GDM1 (cell line): ENCODE results near the gene PTPRN2.

Source experiments
- DNase-seq: peaks from one replicate; lab custom pipeline; 2025; lab: John Stamatoyannopoulos, UW

Gene PTPRN2

DNA sequence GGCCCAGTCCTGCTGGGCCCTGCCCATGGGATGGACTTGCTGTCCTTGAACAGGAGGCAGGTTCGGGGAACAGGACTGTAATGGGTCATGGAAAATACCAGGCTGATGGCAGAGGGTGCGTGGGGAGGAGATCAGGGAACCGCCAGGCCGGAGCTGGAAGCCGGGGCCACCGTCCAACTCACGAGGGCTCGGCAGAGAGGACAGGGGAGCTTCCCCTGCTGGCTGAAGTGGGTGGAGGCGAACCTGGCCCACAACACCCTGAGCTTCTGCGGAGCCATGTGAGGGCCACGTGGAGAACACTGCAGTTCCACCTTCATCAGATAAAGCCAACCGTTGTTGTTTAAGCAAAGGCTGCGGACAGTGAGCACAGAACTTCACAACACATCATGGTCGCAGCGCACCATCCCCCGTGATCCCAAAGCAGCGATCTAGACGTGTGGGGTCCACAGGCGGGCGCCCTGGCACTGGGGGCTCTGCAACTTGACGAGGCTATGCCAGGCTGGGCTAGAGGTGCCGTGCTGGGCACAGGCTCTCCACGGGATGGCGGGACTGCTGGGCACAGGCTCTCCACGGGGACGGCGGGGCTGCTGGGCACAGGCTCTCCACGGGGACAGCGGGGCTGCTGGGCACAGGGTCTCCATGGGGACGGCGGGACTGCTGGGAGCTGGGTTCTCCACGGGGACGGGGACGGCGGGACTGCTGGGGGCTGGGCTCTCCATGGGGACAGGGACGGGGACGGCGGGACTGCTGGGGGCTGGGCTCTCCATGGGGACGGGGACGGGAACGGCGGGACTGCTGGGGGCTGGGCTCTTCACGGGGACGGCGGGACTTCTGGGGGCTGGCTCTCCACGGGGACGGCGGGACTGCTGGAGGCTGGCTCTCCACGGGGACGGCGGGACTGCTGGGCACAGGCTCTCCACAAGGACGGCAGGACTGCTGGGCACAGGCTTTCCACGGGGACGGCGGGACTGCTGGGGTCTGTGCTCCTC, 777.5 kb downstream of the PTPRN2 start:
- DNase-seq: no peak

- no peak for DNase-seq
Observed at GRCh38 chr7:157809154-157809862, 778.3 kb downstream of the PTPRN2 start.

GRCh38 chr7:157808042-157808441, 779.6 kb downstream of the PTPRN2 start:
- DNase-seq: no peak

GRCh38 chr7:157807510-157807909, 780.1 kb downstream of the PTPRN2 start:
- DNase-seq: no peak

DNA sequence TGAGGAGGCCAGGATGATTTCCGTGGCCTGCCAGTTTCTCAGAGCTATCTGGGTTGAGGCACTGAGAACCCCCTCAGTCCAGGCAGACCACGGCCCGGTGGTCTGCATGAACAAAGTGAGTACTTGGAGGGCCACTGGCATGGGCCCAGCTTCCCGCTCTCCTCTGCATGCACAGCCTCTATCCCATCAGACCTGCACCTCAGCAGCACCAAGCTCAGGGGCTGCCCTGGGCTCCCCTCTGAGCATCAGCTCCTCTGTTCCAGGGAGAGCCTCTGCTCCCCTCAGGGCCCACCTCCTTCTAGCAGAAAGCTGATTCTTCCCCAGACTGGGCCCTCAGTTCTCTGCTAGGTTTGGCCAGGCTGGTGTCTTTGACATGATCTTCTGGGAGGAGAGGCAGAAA, 780.9 kb downstream of the PTPRN2 start:
- DNase-seq: no peak

DNA sequence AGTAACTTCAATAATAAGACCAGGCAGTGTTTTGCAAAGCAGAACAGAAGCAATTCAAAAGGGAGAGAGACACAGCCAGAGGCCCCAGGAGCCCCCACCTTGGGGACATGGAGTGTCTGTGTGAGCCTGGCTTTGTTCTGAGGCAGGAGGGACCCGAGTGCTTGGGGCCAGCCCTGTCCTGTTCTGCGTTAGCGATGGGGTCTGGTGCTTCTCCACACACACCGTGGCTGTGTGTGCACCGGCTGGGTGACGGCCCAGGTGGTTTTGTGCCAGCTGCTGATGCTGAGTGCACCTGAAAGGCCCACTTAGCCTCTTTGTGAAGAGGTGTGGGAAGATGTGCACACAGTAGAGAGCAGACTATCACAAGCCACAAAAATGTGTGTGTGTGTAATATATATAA, 781.9 kb downstream of the PTPRN2 start:
- no peak for DNase-seq

GRCh38 chr7:157803906-157804305, 783.7 kb downstream of the PTPRN2 start:
- no peak for DNase-seq

DNA sequence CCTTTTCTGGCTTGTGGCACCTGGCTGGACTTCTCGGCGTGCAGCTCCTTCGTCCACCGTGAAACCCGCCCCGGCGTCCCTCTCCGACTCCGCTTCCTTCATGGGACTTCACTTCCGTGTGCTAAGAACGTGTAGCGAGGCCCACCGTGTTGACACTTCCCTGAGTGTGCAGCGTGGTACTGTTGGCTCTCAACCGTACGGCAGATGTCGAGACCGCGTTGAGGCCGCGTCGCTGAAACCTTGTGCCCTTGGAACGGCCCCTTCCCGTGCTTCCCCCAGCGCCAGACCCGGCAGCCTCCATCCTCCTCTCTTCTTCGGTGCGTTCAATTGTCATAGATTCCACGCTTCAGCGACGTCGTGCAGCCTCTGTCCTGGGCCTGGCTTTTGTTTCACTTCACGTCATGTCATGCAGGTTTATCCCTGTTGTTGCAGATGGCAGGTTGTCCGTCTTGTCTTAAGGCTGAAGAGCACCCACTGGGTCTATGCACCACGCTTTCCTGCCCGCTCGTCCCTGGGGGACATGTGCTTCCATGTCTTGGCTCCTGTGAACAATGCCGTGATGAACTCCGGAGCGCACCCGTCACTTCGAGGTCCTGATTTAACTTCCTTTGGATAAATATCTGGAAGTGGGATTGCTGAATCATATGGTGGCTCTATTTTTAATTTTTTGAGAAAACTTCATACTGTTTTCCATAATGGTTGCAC, 785.5 kb downstream of the PTPRN2 start:
- DNase-seq: no peak

DNA sequence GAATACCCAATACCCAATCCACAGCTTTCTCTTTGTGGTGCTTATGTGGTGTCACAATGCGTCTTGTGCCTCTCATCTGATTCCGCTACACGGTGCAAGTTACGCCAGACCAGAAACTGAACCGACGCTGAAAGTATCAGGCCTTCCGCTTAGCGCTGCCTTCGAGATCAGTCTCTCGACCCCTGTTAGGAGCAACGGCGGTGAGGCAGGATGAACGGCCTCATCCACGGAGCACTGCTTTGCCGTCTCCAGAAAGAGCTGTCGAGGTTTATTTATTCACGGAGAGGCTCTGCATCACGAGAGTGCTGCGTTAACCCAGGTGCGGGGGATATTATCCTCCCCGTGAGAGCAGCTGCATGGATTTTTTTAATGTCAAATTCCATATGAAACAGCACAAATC, 786.5 kb downstream of the PTPRN2 start:
- no peak for DNase-seq

DNA sequence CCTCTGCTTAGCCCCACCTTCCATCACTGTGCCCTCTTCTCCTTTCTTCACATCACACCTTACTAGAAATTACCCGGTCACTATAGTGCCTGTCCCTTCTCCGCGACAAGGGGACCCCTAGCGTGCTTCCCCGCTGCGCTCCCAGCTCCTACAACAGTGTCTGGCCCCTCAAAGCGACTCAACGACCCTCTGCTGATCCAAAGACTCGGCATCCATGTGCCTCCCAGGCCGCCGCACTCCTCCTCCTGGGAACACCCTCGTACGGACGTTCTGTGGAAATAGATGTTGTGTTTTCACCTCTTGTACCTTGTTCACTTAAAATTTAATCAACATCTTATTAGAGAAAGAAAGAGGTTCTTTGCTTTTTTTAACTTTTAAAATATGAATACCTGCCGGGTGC, 787.3 kb downstream of the PTPRN2 start:
- no peak for DNase-seq

- DNase-seq: no peak
Observed at GRCh38 chr7:157799076-157799685, 788.4 kb downstream of the PTPRN2 start.

DNA sequence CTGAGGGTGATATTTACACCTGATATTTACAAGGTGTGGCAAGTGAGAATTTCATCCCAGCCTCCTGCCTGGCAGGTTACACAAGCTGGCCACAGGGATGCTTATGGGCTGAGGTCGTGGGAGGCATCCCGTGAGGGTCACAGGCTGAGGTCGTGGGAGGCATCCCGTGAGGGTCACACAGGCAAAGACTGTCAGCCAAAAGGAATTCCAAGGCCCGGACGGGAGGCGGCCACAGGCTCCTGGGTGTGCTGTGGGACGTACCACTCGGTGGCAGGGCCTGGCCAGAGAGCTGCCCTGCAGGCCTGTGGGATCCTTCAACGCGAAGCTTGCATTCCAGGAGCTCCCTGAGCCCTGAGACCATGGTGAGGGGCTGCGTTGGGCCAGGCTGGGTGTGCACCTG, 790.3 kb downstream of the PTPRN2 start:
- DNase-seq: no peak

DNA sequence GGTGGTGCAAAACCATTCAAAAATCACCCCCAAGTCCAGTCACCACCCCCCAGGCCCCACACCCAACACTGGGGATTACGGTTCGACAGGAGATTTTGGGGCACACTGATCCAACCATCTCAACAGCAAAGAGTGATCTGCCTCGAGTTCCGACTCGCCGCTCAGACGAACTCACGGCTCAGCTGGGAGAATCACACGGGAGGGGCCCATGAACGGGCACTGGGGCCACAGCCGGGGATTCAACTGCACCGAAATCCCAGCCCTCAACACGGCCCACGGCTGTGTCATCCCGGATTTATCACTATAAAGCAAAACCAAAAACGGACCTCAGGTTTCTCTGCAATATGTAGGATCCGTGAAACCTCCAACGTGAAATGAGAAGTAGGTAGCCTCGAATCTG, 790.8 kb downstream of the PTPRN2 start:
- no peak for DNase-seq

DNA sequence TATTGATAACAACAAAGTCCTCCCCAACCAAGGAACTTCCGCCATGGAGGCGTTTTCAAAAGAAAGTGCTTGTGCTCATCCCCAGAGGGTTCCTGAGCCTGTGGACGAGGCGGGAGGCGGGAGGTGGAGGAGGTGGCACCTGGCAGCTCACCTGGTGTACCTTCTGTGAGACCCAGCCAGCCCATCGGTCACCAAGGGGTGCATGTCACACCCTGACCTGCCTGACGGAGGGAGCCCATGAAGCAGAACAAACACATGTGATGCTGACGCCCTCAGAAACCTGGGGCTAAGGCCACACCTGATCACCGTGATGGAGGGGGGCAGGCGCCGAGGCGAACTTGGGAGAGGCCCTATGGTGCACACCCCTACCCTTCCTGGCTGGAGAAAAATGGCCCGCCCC, 792.0 kb downstream of the PTPRN2 start:
- DNase-seq: no peak

GRCh38 chr7:157795199-157795598, 792.4 kb downstream of the PTPRN2 start:
- no peak for DNase-seq

DNA sequence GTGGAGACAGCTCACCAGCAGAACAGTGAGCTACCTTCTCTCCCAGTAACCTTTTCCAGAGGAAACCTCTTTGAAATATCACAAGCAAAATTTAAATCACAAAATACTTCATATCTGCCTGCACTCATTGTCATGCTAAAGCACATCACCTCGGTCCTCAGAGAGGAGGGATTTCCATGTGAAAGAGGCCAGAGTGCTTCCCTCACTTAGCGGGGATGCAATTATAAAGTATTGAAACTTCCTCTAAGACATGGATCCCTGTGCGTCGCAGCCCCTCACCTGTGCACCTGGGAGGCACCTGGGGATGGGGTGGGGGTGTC, 792.9 kb downstream of the PTPRN2 start:
- DNase-seq: no peak

- DNase-seq: no peak
Observed at GRCh38 chr7:157793973-157794745, 793.5 kb downstream of the PTPRN2 start.

DNA sequence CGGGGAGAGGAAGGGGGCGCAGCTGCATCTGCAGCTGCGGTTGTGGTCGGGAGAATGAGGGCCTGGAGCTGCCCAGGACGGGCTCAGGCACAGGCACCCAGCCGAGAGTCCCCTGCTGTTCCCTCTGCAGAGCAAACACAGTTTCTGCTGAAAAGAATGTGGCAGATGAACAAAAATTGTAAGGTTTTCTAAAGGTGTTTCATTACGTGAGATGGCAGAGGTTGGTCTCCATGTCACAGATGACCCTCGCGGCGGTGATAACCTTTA, 794.6 kb downstream of the PTPRN2 start:
- no peak for DNase-seq

DNA sequence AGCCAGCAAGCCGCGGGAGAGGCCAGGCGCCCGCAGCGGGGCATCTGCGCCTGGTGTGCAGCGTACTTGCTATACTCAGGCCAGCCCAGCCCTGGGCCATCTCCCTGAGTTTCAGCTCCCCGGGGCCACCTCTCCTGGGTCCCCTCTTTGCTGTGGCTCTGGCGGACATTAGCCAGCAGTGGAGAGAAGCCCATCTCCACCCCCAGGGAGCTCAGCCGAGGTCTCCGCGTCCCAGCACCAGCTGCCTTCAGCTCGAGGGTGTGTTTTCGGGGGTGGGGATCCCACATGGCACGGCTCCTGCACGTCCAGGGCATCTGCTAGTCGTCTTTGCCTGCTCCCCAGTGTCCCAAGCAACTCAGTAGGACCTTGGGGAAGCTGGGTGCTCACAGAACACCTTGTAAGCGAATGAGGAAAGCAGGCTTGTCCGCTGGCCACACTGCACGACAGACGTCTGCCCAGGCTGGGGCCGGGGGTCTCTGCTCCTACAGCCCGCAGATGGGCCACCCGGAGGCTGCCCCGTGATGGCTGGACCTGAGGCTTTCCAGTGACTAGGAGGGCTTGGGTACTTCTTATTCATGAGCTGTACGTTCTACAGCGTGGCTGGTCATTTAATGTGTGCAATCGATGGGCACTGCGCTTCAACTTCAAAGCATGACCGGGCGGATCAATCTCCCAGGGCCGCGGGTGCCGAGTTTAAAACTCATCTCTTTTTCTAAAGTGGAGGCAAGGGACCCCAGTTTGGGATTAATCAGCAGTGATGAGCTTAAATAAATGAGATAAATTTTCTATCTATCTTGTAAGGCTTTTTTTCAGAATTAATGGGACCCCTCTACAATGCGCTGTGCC, 795.2 kb downstream of the PTPRN2 start:
- DNase-seq: no peak

- no peak for DNase-seq
Observed at GRCh38 chr7:157791666-157792065, 796.0 kb downstream of the PTPRN2 start.

GRCh38 chr7:157791261-157791660, 796.4 kb downstream of the PTPRN2 start:
- DNase-seq: no peak
